Measurements from ENCODE around the gene GSC2.

GSC2 gene

DNA sequence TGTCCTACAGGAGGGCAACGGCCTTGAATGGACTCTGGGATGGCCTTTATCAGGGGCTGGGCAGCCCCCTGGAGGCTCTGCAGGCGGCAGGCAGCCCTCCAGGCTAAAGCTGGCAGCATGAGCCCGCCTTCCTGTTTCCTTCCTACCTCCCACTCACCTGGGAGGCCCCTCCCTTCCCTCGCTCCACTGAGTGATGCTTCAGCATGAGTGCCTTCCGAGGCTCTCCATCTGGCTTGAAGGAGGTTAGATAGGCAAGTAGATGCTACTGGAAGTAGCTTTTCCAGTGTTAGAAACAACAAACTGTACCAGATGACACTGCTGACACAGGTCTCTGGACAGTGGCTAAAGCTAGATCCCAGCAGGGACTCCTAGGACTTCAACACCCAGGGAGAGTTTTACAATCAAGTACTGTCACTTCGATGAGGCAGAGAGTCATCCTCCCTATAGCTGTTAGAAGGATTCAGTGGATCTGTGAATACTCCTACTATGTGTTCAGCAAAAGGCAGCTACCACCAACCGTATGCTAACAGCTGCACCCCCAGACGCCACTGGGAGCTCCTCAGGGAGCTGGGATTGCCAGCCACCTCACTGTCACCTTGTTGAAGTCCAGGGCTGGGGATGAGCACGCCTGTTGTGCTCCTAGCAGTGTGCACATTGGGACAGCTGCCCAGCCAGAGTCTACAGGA, 32.5 kb upstream of the GSC2 start:
- TF ChIP-seq, protein P1, sequence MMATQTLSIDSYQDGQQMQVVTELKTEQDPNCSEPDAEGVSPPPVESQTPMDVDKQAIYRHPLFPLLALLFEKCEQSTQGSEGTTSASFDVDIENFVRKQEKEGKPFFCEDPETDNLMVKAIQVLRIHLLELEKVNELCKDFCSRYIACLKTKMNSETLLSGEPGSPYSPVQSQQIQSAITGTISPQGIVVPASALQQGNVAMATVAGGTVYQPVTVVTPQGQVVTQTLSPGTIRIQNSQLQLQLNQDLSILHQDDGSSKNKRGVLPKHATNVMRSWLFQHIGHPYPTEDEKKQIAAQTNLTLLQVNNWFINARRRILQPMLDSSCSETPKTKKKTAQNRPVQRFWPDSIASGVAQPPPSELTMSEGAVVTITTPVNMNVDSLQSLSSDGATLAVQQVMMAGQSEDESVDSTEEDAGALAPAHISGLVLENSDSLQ (IDR thresholded peaks at IDR 0.05) = no peak
- TF ChIP-seq FOXM1 (IDR thresholded peaks at IDR 0.05; ENCODE audit: borderline replicate concordance) (no peak), LEF1 (IDR thresholded peaks at IDR 0.05; ENCODE audit: borderline replicate concordance) (no peak), HDGF (IDR thresholded peaks at IDR 0.05; ENCODE audit: borderline replicate concordance) (no peak), CTBP1 (IDR thresholded peaks at IDR 0.05; ENCODE audit: borderline replicate concordance) (no peak), ARNT (IDR thresholded peaks at IDR 0.05) (no peak), ZNF384 (IDR thresholded peaks at IDR 0.05) (no peak), NFRKB (IDR thresholded peaks at IDR 0.05) (no peak), FOXK2 (IDR thresholded peaks at IDR 0.05) (no peak), TARDBP (IDR thresholded peaks at IDR 0.05) (no peak), FOXA1 (IDR thresholded peaks at IDR 0.05) (no peak), ELF4 (IDR thresholded peaks at IDR 0.05) (no peak), L3MBTL2 (conservative IDR thresholded peaks at IDR 0.05) (no peak), BHLHE40 (IDR thresholded peaks at IDR 0.05; ENCODE audit: borderline replicate concordance) (no peak), SP1 (IDR thresholded peaks at IDR 0.05) (no peak), SUZ12 (IDR thresholded peaks at IDR 0.05) (no peak)

DNA sequence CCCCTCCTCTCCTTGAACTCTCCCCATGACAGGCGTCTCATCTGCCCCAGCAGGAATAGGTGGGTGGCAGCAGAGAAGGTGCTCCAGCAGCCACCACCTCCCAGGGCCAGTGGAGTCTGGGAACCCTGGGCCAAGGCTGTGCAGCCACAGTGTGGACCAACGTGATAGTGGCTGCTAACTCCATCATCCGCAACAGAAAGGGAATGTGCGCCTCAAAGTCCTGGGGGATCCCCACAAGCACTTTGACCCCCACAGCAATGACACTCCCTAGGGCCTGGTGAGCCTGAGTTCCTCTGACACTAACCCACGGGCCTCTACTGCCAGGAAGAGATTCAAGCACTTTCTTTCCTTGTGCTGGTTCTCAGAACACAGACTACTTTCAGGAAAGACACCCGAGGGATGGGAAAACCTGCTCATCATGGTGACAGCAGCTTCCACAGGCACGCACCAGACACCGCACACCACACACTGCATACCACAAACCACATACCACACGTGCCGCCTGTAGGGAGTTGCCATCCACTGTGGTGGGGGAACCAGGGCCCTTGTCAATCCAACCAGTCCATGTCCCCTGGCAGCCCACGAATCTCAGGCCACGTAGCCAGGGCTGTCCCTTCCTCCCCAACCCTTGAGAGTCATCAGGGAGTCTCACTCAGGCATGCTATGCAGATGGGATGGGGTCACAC, 31.8 kb upstream of the GSC2 start:
- TF ChIP-seq ZNF384 (IDR thresholded peaks at IDR 0.05) = no peak
- no peak for TF ChIP-seq NFRKB (IDR thresholded peaks at IDR 0.05)
- TF ChIP-seq L3MBTL2 (conservative IDR thresholded peaks at IDR 0.05) = no peak
- CTCF ChIA-PET = no interaction called here
- DNase-seq (ENCODE audit: extremely low spot score) = no peak
- POLR2A ChIA-PET = interaction anchor here (1.0 to 1.1 kb wide), 3 partner anchors 8 to 265 kb away, joined by 3 read pairs; partner anchors contain the start of genes C22orf39 and ESS2

More for the DNA sequence above, 32.5 kb upstream of the GSC2 start:
- DNase-seq (ENCODE audit: extremely low spot score) = no peak
- ChIA-PET POLR2A (interaction anchor here (1.0 to 1.1 kb wide), 4 partner anchors 8 to 264 kb away, joined by 3 to 4 read pairs (median 3); partner anchors contain the start of genes C22orf39 and ESS2), CTCF (no interaction called here)

DNA sequence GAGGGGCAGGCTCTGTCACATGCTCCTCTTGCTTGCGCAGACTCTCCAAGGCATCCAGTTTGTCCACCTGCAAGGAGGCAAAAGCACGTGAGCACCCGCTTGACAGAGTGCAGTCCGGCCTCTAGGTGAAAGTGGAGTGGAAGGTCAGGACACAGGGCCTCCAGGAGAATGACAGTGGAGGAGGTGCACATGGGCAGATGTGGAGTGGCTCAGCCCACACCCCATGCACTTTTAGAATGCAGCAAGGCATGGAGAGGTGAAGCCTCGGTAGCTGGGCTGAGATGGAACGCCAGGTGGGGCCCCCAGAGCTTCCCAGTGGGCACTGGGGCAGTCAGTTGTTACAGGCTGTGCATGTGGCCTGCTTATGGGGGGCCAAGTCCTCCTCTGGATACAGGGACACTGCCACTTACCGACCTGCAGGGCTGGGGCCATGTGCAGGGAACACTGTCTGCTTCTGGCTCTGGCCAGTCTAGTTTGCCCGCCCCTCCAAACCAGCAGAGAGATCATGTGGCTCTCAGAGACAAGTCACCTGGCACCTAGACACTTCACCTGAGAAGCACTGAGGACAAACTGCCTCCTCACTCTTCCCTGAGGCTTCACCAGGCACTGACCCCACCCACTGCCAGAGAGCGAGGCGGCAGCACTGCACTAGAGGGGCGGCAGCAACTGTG, 30.8 kb upstream of the GSC2 start:
- ChIA-PET CTCF (no interaction called here), POLR2A (no interaction called here)
- DNase-seq (ENCODE audit: extremely low spot score) = no peak
- TF ChIP-seq ZNF384 (IDR thresholded peaks at IDR 0.05) = no peak
- TF ChIP-seq SP1 (IDR thresholded peaks at IDR 0.05) = no peak
- no peak for TF ChIP-seq SUZ12 (IDR thresholded peaks at IDR 0.05)
- no peak for TF ChIP-seq HDGF (IDR thresholded peaks at IDR 0.05; ENCODE audit: borderline replicate concordance)
- no peak for TF ChIP-seq NFRKB (IDR thresholded peaks at IDR 0.05)
- TF ChIP-seq, protein P1 (IDR thresholded peaks at IDR 0.05) = no peak
- TF ChIP-seq FOXM1 (IDR thresholded peaks at IDR 0.05; ENCODE audit: borderline replicate concordance) = no peak
- TF ChIP-seq FOXK2 (IDR thresholded peaks at IDR 0.05) = no peak
- TF ChIP-seq CTBP1 (IDR thresholded peaks at IDR 0.05; ENCODE audit: borderline replicate concordance) = no peak

DNA sequence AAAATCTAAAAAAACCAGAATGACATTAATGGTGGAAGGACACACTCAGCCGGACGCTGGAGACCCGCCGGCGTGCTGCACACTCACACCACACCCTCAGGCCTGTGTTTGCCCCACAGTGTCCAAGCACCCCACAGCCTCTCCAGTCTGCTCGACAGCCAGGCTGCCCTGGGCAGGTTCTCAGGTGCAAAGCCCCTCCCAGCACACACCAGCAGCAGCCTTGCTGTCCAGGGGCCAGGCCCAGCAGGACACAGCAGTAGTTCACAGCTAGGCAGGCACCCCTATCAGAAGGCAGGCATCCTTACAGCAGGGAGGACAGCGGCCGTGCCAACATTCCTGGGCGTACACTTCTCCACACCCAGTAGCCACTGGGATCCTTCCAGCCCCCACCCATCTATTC, 30.1 kb upstream of the GSC2 start:
- TF ChIP-seq SP1 (IDR thresholded peaks at IDR 0.05) (no peak), NFRKB (IDR thresholded peaks at IDR 0.05) (no peak), BHLHE40 (IDR thresholded peaks at IDR 0.05; ENCODE audit: borderline replicate concordance) (no peak), SUZ12 (IDR thresholded peaks at IDR 0.05) (no peak), FOXK2 (IDR thresholded peaks at IDR 0.05) (no peak), CTBP1 (IDR thresholded peaks at IDR 0.05; ENCODE audit: borderline replicate concordance) (no peak), FOXA1 (IDR thresholded peaks at IDR 0.05) (no peak), ZNF384 (IDR thresholded peaks at IDR 0.05) (no peak), ARNT (IDR thresholded peaks at IDR 0.05) (no peak), TARDBP (IDR thresholded peaks at IDR 0.05) (no peak), FOXM1 (IDR thresholded peaks at IDR 0.05; ENCODE audit: borderline replicate concordance) (no peak), ELF4 (IDR thresholded peaks at IDR 0.05) (no peak)
- TF ChIP-seq, protein P1 (IDR thresholded peaks at IDR 0.05) = no peak
- CTCF ChIA-PET = interaction anchor here (0.9 to 1.8 kb wide), 5 partner anchors 9 to 165 kb away, joined by 4 to 8 read pairs (median 5); no protein-coding TSS in a partner anchor
- DNase-seq (ENCODE audit: extremely low spot score) = no peak
- POLR2A ChIA-PET = interaction anchor here (1.0 to 3.5 kb wide), 4 partner anchors 36 to 294 kb away, joined by 3 to 20 read pairs (median 8); partner anchors contain the start of genes CLTCL1, ESS2, HIRA and MRPL40

DNA sequence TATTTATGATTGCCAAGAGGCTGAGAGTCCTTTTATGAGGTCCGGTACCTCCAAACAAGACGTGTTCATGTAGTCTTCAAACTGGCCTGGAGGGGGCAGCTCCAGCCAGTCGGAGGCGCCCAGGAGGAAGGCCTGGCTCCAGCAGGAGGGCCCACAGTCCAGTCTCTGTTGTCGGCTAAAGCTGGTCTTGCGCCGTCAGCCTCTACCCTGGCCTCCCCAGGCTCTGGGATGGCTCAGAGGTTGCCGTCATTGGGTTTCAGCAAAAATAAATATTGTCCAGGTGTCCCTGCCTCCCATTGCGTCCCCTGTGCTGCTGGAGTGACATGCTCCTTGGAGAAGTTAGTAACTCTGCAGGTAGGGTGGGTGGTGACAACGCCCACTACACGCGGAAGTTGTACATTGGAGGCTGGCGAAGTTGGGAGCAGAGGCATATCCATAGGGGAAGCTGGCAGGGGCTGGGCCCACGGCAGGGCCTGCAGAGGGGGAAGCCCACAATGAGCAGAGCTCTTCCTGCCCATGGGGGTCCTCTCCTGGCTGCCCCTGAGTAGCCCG, 29.5 kb upstream of the GSC2 start:
- CTCF ChIA-PET = interaction anchor here (0.5 to 1.8 kb wide), 12 partner anchors 10 to 452 kb away, joined by 3 to 8 read pairs (median 4); partner anchors contain the start of gene ESS2
- TF ChIP-seq NFRKB (IDR thresholded peaks at IDR 0.05) (no peak), HDGF (IDR thresholded peaks at IDR 0.05; ENCODE audit: borderline replicate concordance) (no peak), ARNT (IDR thresholded peaks at IDR 0.05) (no peak), FOXA1 (IDR thresholded peaks at IDR 0.05) (no peak), TARDBP (IDR thresholded peaks at IDR 0.05) (no peak), LEF1 (IDR thresholded peaks at IDR 0.05; ENCODE audit: borderline replicate concordance) (no peak), ELF4 (IDR thresholded peaks at IDR 0.05) (no peak), CTBP1 (IDR thresholded peaks at IDR 0.05; ENCODE audit: borderline replicate concordance) (no peak), L3MBTL2 (conservative IDR thresholded peaks at IDR 0.05) (no peak)
- TF ChIP-seq, protein P1 (IDR thresholded peaks at IDR 0.05) = no peak
- peak; percentile 87 for DNase-seq (ENCODE audit: extremely low spot score)
- POLR2A ChIA-PET = interaction anchor here (0.7 to 3.5 kb wide), 10 partner anchors 10 to 300 kb away, joined by 3 to 20 read pairs (median 4); partner anchors contain the start of genes CDC45, CLTCL1, ESS2 and HIRA
